Activated CD8-positive, alpha-beta memory T cell treated with anti-CD3 and anti-CD28 coated beads, Interleukin-2, amount 50 U/mL, for 4 hours (primary cell): ENCODE data around the gene ZNF486.
A peak's percentile ranks its signal among the peaks of the same experiment; 100 is the strongest.
"Not testable (repeated sequence)": the region's sequence is repeated elsewhere in the genome, so short reads cannot be mapped to it uniquely, and the experiment has no call there.

Experiments
- DNase-seq: peaks from one replicate; pipeline ENCODE4 v3.0.0-alpha.2; 2020

ZNF486 gene

GRCh38 chr19:20235156-20235555 is 68.1 kb downstream of the ZNF486 start:
- no peak for DNase-seq

DNA sequence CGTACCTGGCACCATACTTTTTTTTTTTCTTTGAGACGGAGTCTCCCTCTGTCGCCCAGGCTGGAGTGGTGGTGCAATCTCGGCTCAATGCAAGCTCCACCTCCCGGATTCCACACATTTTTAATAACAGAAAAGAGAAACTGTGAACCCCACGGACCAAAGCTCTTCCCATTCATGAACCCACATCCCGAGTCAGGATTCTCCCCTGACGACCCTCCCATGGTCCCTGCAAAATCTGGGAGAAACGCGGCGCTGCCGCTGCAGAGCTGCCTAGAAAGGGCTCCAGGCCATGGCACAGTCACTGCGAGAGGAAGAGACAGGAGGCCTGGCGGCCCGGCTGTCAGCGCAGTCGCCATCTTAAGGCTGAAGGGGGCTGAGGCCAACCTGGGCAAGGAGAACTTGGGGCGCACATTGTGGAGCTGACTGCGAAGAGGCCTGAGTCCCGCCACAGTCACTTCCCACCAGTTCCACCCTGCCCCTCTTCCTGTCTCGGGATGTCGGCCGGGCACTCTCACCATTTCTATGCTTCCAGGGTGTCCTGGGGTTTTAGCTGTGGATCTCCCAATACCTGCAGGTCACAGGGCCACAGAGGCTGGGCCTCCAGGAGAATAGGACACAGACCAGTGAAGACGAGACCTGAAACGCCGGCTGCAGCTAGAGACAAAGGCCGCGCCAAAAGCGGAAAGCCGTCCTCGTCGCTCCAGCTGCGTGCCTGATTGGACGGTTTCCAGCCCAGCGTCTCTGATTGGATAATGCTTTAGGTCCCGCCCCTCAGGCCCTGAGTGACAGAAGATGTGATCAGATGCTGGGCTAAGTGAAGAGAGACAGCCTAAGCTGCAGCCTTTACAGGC is 71.0 kb downstream of the ZNF486 start:
- peak; percentile 81 for DNase-seq

DNA sequence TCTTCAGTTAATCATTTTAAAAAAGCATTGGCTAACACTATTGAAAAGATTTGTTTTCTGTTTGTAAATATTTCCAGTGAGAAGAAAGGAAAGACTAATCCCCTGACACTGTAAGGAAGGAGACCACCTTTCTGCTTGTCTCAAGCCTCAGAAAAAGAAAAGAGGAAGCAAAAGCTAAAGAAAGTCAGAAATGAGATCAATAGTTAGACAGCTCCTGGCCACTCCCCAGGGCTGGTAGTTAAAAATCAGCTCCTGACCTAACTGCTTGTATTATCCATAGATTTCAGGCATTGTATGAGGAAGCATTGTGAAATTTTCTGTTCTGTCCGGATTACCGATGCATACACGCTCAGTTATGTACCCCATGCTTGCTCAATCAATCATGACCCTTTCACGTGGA is 76.6 kb downstream of the ZNF486 start:
- DNase-seq, result no peak

- DNase-seq, result no peak
Measured at GRCh38 chr19:20244356-20244755, 77.3 kb downstream of the ZNF486 start.

- DNase-seq, result no peak
Measured at GRCh38 chr19:20245309-20245708, 78.3 kb downstream of the ZNF486 start.

- peak; percentile 31 for DNase-seq
Measured at GRCh38 chr19:20247016-20247683, 80.1 kb downstream of the ZNF486 start.

- DNase-seq, result not testable (repeated sequence)
Measured at GRCh38 chr19:20248258-20248657, 81.2 kb downstream of the ZNF486 start.
